SK-N-MC (cell line): ENCODE data around the gene MYBPH.

Source experiments
- EZH2 ChIP-seq: fragments of 200-600 bp; sonication (generic); IDR thresholded peaks from one replicate; pipeline ENCODE4 v1.6.1; 2017; ENCODE audit warnings: antibody characterized with exemption
- POLR2AphosphoS5 ChIP-seq: IDR thresholded peaks from 2 replicates; pipeline ENCODE4 v1.6.1; 2012; ENCODE audit warnings: mild to moderate bottlenecking, low read depth, low read length, borderline replicate concordance

GRCh38 chr1:203210350-203210749 lies 34.7 kb upstream of the MYBPH start:
- no peak for TF ChIP-seq POLR2AphosphoS5
- TF ChIP-seq EZH2, result no peak
